K562 (cell line): ENCODE data around the gene PTP4A2. TPM values are rescaled to one million over a fixed set of nuclear protein-coding genes. Genes with fewer than 3 reads are reported as not detected.
A peak's percentile ranks its signal among the peaks of the same experiment; 100 is the strongest.

Experiments
- ARID1B ChIP-seq: fragments of 450-650 bp; IDR thresholded peaks from 2 replicates; pipeline ENCODE4 v1.6.1; 2016; ENCODE audit warnings: antibody characterized with exemption, mild to moderate bottlenecking, inconsistent platforms
- CTBP1 ChIP-seq: fragments of 450-650 bp; IDR thresholded peaks from 2 replicates; pipeline ENCODE4 v1.6.1; 2016; ENCODE audit warnings: borderline replicate concordance
- HMBOX1 ChIP-seq: sonication (generic); IDR thresholded peaks from 2 replicates; pipeline ENCODE4 v1.6.1; 2016
- JUND ChIP-seq, 2 experiments: IDR thresholded peaks; 2 replicates in 1 of 2; 3 replicates in 1 of 2; pipeline ENCODE4 v1.6.1; 2011; ENCODE audit warnings: borderline replicate concordance in 2 of 2, low read depth in 2 of 2, low read length in 2 of 2, improper control_type of control experiment in 1 of 2, missing biosample characterization in 1 of 2, missing genetic modification characterization in 1 of 2, missing genetic modification reagents in 1 of 2
- KDM1A ChIP-seq, 2 experiments: fragments of 450-650 bp; IDR thresholded peaks; 2 replicates each; pipeline ENCODE4 v1.6.1; 2016; ENCODE audit warnings: mild to moderate bottlenecking in 2 of 2
- MAZ ChIP-seq, 2 experiments: fragments of 450-650 bp in 1 of 2; sonication (generic) in 1 of 2; formaldehyde crosslinking; IDR thresholded peaks in 1 of 2; conservative IDR thresholded peaks in 1 of 2; 2 replicates each; pipeline versions ENCODE4 v1.4.0 to v1.5.0; 2020; ENCODE audit warnings: mild to moderate bottlenecking in 1 of 2, missing genetic modification reagents in 1 of 2
- MEIS2 ChIP-seq: fragments of 450-650 bp; IDR thresholded peaks from 2 replicates; pipeline ENCODE4 v1.6.1; 2014; ENCODE audit warnings: mild to moderate bottlenecking; ENCODE audit not compliant: partially characterized antibody
- NFIC ChIP-seq: fragments of 450-650 bp; IDR thresholded peaks from 2 replicates; pipeline ENCODE4 v1.6.1; 2017; ENCODE audit warnings: mild to moderate bottlenecking, inconsistent platforms
- NR2F6 ChIP-seq: fragments of 450-650 bp; formaldehyde crosslinking; IDR thresholded peaks from 2 replicates; pipeline ENCODE4 v1.4.0; 2020; ENCODE audit warnings: mild to moderate bottlenecking
- POLR2A ChIP-seq: fragments of 450-650 bp; conservative IDR thresholded peaks from 2 replicates; pipeline ENCODE4 v1.6.1; 2016
- POLR2AphosphoS5 ChIP-seq: IDR thresholded peaks from 2 replicates; pipeline ENCODE4 v1.6.1; 2011; ENCODE audit warnings: mild to moderate bottlenecking, low read depth, low read length, moderate library complexity; ENCODE audit not compliant: control insufficient read depth, insufficient read depth
- SMARCA4 ChIP-seq: fragments of 450-650 bp; IDR thresholded peaks from 2 replicates; pipeline ENCODE4 v1.6.1; 2016
- STAT5A ChIP-seq: IDR thresholded peaks from 2 replicates; pipeline ENCODE4 v1.6.1; 2012; ENCODE audit warnings: low read length, inconsistent platforms, borderline replicate concordance
- YY1 ChIP-seq, 3 experiments: IDR thresholded peaks; 2 replicates each; pipeline ENCODE4 v1.6.1; 2011; ENCODE audit warnings: low read length in 2 of 3, mild to moderate bottlenecking in 2 of 3, moderate library complexity in 2 of 3, borderline replicate concordance in 1 of 3, control low read depth in 1 of 3, low read depth in 1 of 3; ENCODE audit not compliant: insufficient read depth in 3 of 3, insufficient replicate concordance in 2 of 3, control insufficient read depth in 1 of 3, insufficient read length in 1 of 3; ENCODE audit errors: extremely low read depth in 1 of 3
- ZNF175 ChIP-seq: fragments of 200-800 bp; sonication (Bioruptor generic); IDR thresholded peaks from 2 replicates; pipeline ENCODE4 v1.6.1; 2016; ENCODE audit warnings: low read depth, mild to moderate bottlenecking, missing genetic modification characterization, missing compliant biosample characterization
- ZNF384 ChIP-seq: IDR thresholded peaks from 2 replicates; pipeline ENCODE4 v1.6.1; 2012; ENCODE audit warnings: low read depth, low read length, improper control_type of control experiment
- polyA plus RNA-seq, 8 experiments: library from polyadenylated mRNA; depleted of rRNA in 4 of 8; stranded (reverse) in 5 of 8; unstranded in 3 of 8; fragments of >200 nt; fragmentation: Nextera tagmentation in 2 of 8; fragmentation: Illumina TruSeq in 1 of 8; extraction: Ambion mirVana in 2 of 8; extraction: Trizol in 1 of 8; gene quantifications; 2 replicates each; pipeline versions ENCODE4 v1.2.1 to v1.2.3, GENCODE V29; 2011 to 2014; ENCODE audit warnings: inconsistent platforms in 1 of 8, missing spikeins in 1 of 8
- total RNA-seq, 7 experiments: library from RNA; depleted of rRNA in 6 of 7; stranded (reverse); fragments of >200 nt in 6 of 7; fragmentation: Illumina TruSeq in 2 of 7; extraction: Trizol in 2 of 7; gene quantifications; 2 replicates each; pipeline versions ENCODE4 v1.2.1 to v1.2.3, GENCODE V29; 2011 to 2021; ENCODE audit warnings: low replicate concordance in 1 of 7
- TF ChIP-seq, protein P1 (sequence below): sonication (generic); formaldehyde crosslinking; IDR thresholded peaks from 2 replicates; pipeline ENCODE4 v1.8.0; 2023; ENCODE audit warnings: mild to moderate bottlenecking, missing genetic modification reagents
- TF ChIP-seq, protein P2 (sequence below), 2 experiments: IDR thresholded peaks in 1 of 2; conservative IDR thresholded peaks in 1 of 2; 2 replicates each; pipeline ENCODE4 v1.6.1; 2016; ENCODE audit warnings: low read depth in 2 of 2, mild to moderate bottlenecking in 1 of 2, missing compliant biosample characterization in 1 of 2, missing genetic modification characterization in 1 of 2, moderate library complexity in 1 of 2

PTP4A2 gene
- total and polyA plus RNA-seq, 9 of the 15 experiments (the other 6 are each of a cell fraction or from before 2014, with no cell fraction given), result 197 to 870 (median 480) TPM

DNA sequence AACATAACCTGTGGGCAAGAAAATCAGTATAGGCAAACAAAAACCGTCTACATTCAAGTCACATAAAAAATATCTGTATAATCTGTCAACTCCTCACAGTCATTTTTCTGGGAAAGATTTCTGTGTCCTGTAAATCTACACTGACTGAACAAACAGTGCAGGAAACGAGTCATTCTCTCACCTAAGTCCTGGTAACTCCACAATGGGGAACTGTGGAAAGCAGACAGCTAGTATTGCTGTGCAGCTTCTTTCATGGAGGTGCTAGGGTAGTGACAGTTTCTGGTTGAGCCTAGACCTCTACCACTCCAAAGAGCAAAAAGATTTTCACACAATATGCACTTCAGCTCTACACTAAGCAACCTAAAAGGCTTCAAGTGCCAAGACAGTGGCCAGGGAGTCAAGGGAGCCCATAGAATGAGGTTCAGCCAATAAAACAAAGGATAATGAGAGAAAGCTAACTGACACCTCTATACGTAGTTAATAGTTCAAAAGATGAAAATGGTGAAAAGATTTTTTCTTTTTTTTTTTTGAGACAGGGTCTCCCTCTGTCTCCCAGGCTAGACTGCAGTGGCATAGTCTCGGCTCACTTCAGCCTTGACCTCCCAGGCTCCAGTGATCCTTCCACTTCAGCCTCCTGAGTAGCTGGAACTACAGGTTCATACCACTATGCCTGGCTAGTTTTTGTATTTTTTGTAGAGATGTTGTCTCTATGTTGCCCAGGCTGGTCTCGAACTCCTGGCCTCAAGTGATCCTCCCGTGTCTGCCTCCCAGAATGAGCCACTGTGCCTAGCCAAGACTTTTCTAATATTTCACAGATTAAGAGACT, 5.5 kb downstream of the PTP4A2 start (continued):
- TF ChIP-seq KDM1A (IDR thresholded peaks at IDR 0.05), result peak; percentile 71 to 80; a peak in 3 of 4 replicates
- TF ChIP-seq, protein P1, sequence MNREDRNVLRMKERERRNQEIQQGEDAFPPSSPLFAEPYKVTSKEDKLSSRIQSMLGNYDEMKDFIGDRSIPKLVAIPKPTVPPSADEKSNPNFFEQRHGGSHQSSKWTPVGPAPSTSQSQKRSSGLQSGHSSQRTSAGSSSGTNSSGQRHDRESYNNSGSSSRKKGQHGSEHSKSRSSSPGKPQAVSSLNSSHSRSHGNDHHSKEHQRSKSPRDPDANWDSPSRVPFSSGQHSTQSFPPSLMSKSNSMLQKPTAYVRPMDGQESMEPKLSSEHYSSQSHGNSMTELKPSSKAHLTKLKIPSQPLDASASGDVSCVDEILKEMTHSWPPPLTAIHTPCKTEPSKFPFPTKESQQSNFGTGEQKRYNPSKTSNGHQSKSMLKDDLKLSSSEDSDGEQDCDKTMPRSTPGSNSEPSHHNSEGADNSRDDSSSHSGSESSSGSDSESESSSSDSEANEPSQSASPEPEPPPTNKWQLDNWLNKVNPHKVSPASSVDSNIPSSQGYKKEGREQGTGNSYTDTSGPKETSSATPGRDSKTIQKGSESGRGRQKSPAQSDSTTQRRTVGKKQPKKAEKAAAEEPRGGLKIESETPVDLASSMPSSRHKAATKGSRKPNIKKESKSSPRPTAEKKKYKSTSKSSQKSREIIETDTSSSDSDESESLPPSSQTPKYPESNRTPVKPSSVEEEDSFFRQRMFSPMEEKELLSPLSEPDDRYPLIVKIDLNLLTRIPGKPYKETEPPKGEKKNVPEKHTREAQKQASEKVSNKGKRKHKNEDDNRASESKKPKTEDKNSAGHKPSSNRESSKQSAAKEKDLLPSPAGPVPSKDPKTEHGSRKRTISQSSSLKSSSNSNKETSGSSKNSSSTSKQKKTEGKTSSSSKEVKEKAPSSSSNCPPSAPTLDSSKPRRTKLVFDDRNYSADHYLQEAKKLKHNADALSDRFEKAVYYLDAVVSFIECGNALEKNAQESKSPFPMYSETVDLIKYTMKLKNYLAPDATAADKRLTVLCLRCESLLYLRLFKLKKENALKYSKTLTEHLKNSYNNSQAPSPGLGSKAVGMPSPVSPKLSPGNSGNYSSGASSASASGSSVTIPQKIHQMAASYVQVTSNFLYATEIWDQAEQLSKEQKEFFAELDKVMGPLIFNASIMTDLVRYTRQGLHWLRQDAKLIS (CRISPR knock-in tag), result 0 out of 2 replicates have a peak, but pooled peaks have one; percentile 55
- TF ChIP-seq ZNF384, result 0 out of 2 replicates have a peak, but pooled peaks have one; percentile 2
- TF ChIP-seq, protein P2, sequence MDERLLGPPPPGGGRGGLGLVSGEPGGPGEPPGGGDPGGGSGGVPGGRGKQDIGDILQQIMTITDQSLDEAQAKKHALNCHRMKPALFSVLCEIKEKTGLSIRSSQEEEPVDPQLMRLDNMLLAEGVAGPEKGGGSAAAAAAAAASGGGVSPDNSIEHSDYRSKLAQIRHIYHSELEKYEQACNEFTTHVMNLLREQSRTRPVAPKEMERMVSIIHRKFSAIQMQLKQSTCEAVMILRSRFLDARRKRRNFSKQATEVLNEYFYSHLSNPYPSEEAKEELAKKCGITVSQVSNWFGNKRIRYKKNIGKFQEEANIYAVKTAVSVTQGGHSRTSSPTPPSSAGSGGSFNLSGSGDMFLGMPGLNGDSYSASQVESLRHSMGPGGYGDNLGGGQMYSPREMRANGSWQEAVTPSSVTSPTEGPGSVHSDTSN (CRISPR knock-in tag; IDR thresholded peaks at IDR 0.05; ENCODE audit: low read depth), result no peak
- TF ChIP-seq, protein P2 (tag; conservative IDR thresholded peaks at IDR 0.05; ENCODE audit: low read depth), result peak; percentile 43; the same call in 1 of the 2 replicates
- TF ChIP-seq CTBP1, result 0 out of 2 replicates have a peak, but pooled peaks have one; percentile 12
- peak in 1 of 3 experiments; percentile 16 for TF ChIP-seq YY1 (IDR thresholded peaks at IDR 0.05; ENCODE audit: borderline replicate concordance in 1 of 3, control insufficient read depth in 1 of 3, extremely low read depth in 1 of 3, insufficient read depth in 3 of 3, insufficient read length in 1 of 3, insufficient replicate concordance in 2 of 3, low read depth in 1 of 3, low read length in 2 of 3)
- peak; percentile 98 for TF ChIP-seq HMBOX1
- TF ChIP-seq ZNF175 (CRISPR knock-in tag), result no peak
- TF ChIP-seq ARID1B, result peak; percentile 18
- TF ChIP-seq JUND (IDR thresholded peaks at IDR 0.05; ENCODE audit: borderline replicate concordance, low read depth, low read length), result peak; percentile 52; the same call in 1 of the 2 replicates
- TF ChIP-seq JUND (tag; IDR thresholded peaks at IDR 0.05; ENCODE audit: borderline replicate concordance, low read depth, low read length), result peak; percentile 13; the same call in 1 of the 3 replicates
- no peak for TF ChIP-seq NR2F6 (CRISPR knock-in tag)
- TF ChIP-seq MEIS2, result peak; percentile 83
- TF ChIP-seq SMARCA4, result peak; percentile 52
- no peak for TF ChIP-seq POLR2A
- TF ChIP-seq NFIC, result no peak
- TF ChIP-seq STAT5A, result peak; percentile 42; the same call in 1 of the 2 replicates
- TF ChIP-seq POLR2AphosphoS5, result 0 out of 2 replicates have a peak, but pooled peaks have one; percentile 33
- TF ChIP-seq MAZ (CRISPR knock-in tag; conservative IDR thresholded peaks at IDR 0.05 in 1 of 2, IDR thresholded peaks at IDR 0.05 in 1 of 2), result peak in 1 of 2 experiments; percentile 37; a peak in 1 of 4 replicates
